Activated CD8-positive, alpha-beta T cell treated with anti-CD3 and anti-CD28 coated beads, Interleukin-2, amount 10 ng/mL, durations not matched to agents 7 days and 5 days (primary cell): ENCODE measurements around the gene INSRR. TPM values are rescaled to one million over a fixed set of nuclear protein-coding genes. Genes with fewer than 3 reads are reported as not detected.

Experiments
- ATAC-seq: fragments of 150-1000 bp; cut with Tn5 transposase; one replicate; pipeline ENCODE4 v1.10.0; 2021; ENCODE audit warnings: moderate library complexity
- CTCF ChIA-PET: fragments of 350-600 bp; sonication (Branson Sonifier 250); formaldehyde crosslinking; loops from one replicate; lab custom pipeline; 2021; ENCODE audit warnings: antibody characterized with exemption; lab: Charles Lee
- POLR2A ChIA-PET: fragments of 350-600 bp; sonication (Branson Sonifier 250); formaldehyde crosslinking; loops from one replicate; lab custom pipeline; 2021; ENCODE audit warnings: antibody characterized with exemption; lab: Charles Lee
- DNase-seq: peaks from one replicate; pipeline ENCODE4 v3.0.0-alpha.2; 2020
- H3K27ac Mint-ChIP-seq: one replicate; pipeline ENCODE4 v1.8.0; 2021; ENCODE audit warnings: mild to moderate bottlenecking, mixed read lengths
- H3K27me3 Mint-ChIP-seq: one replicate; pipeline ENCODE4 v1.8.0; 2021; ENCODE audit warnings: low read depth, mixed read lengths
- H3K36me3 Mint-ChIP-seq: one replicate; pipeline ENCODE4 v1.8.0; 2021; ENCODE audit warnings: low read depth, mixed read lengths
- H3K4me1 Mint-ChIP-seq: one replicate; pipeline ENCODE4 v1.8.0; 2021; ENCODE audit warnings: low read depth, mixed read lengths
- H3K4me3 Mint-ChIP-seq: one replicate; pipeline ENCODE4 v1.8.0; 2021; ENCODE audit warnings: mild to moderate bottlenecking, mixed read lengths
- H3K9me3 Mint-ChIP-seq: one replicate; pipeline ENCODE4 v1.8.0; 2022; ENCODE audit warnings: mixed read lengths; ENCODE audit not compliant: insufficient read depth
- total RNA-seq, 2 experiments: library from RNA; stranded (reverse); gene quantifications; one replicate each; pipeline ENCODE4 v1.2.3, GENCODE V29; 2021

INSRR gene
- total RNA-seq, 2 experiments from 2014 or later, result 0.21 TPM

DNA sequence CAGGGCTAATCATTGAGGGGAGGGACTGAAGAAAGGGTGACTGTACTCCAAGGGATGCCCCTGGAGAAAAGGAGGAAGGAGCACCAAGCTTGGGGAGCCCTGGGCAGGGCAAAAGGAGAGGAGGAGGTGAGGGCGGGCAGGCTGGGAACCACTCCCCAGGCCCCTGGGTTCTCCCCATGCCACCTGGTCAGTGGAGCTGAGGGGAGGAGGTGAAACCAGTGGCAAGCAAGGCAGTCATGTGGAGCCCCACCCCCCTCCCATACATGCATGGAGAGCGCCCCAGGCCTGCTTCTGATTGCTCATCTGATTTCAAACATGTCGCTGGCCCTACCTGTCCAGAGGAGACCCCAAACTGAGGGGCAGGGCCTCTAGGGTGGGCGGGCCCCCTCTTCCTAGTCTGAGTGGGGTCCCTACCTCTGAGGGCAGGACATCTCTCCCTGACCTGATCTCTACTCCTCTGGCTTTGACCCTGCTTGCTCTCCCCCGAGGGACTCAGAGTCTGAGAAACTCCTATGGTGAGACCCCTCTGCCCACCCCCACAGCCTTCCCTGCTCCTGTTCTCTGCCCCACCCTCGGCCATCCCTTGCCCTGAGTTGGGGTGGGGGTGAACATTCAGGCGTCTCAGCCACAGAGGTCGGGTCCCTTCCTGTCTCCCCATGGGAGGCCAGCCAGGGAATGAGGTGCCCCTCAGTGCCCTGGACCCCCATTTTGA, 18.6 kb downstream of the INSRR start:
- Mint-ChIP-seq H3K9me3 (no peaks in the 10 kb centered on the region), H3K27ac (peak overlapping the region; percentile 41), H3K4me1 (peaks cover 46% of the 10 kb centered on the region), H3K27me3 (peaks cover 28% of the 10 kb centered on the region), H3K36me3 (peaks cover 2% of the 10 kb centered on the region), H3K4me3 (no peak overlapping the region)
- ChIA-PET POLR2A (interaction anchor here (1.5 kb wide), 1 partner anchor 32 kb away, joined by 6 read pairs; no protein-coding TSS in a partner anchor), CTCF (interaction anchor here (1.8 to 10.1 kb wide), 2 partner anchors 17 to 114 kb away, joined by 5 to 313 read pairs; partner anchors contain the start of genes INSRR and NTRK1)
- no peak for DNase-seq
- no peak for ATAC-seq

DNA sequence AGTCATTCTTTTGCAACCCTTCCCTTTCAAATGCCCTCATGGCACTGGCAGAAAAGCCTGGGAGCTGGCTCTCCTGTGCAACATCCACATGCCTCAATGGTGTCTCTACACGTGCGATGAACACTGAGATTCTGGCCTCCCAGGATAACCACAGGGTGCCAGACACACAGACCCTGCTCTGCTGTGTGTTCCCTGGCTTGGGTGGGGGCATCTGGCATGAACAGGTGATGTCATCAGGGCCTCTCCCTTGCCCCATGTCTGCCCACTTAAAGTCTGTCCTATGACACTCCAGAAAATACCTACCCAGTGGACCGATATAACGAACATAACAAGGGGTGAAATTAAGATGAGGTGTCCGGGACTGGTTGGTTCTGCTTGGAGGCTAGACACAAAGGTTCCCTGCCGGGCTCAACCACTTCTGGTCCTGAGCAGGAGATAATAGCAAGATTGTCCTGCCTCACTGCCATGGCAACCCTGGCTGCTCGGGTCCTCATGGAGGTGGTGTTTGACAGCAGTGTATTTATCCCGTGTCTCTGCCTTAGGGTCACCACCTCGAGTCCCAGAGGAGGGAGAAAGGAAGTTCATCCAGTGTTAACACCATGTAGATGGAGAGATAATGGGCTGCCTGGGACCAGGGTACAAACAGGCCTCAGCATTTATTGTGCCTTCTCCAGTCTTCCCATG, 19.3 kb downstream of the INSRR start:
- Mint-ChIP-seq H3K27ac (no peak overlapping the region), H3K27me3 (peaks cover 22% of the 10 kb centered on the region), H3K36me3 (peaks cover 2% of the 10 kb centered on the region), H3K4me3 (no peak overlapping the region), H3K4me1 (peaks cover 46% of the 10 kb centered on the region), H3K9me3 (no peaks in the 10 kb centered on the region)
- DNase-seq, result no peak
- ATAC-seq, result no peak
- CTCF ChIA-PET, result interaction anchor here (0.9 to 10.1 kb wide), 23 partner anchors 9 to 299 kb away, joined by 3 to 313 read pairs (median 7); partner anchors contain the start of genes INSRR, MRPL24, NTRK1 and PEAR1
- POLR2A ChIA-PET, result interaction anchor here (3.7 kb wide), 1 partner anchor 20 kb away, joined by 14 read pairs; the partner anchor contains the start of gene NTRK1

DNA sequence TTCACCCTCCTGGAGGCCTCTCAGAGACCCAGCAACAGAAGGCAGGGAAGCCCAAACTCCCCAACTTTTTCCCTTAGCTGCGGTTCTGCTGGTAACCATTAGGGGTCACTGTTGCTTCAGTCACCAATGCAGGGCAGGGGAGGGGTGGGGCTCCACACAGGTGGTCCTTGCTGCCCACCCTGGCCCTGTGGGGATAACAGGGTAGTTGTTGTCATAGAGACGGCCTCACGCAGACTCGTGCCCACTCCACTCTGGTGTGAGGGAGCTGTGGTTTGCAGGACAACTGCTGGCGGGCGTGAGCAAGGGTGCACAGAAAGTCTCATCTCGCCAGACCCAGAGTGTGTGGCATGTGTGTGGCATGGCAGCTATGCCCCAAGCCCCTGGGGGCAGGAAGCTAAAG, 19.9 kb downstream of the INSRR start:
- ATAC-seq, result peak; percentile 66
- Mint-ChIP-seq H3K4me1 (peaks cover 48% of the 10 kb centered on the region), H3K27me3 (peaks cover 17% of the 10 kb centered on the region), H3K9me3 (no peaks in the 10 kb centered on the region), H3K4me3 (no peak overlapping the region), H3K36me3 (peaks cover under 1% of the 10 kb centered on the region), H3K27ac (no peak overlapping the region)
- DNase-seq, result peak; percentile 67
- ChIA-PET CTCF (interaction anchor here (0.8 to 10.1 kb wide), 31 partner anchors 9 to 300 kb away, joined by 3 to 313 read pairs (median 5); partner anchors contain the start of genes INSRR, MRPL24, NTRK1 and PEAR1), POLR2A (interaction anchor here (0.8 to 3.7 kb wide), 3 partner anchors 10 to 51 kb away, joined by 3 to 14 read pairs (median 8); partner anchors contain the start of gene NTRK1)

DNA sequence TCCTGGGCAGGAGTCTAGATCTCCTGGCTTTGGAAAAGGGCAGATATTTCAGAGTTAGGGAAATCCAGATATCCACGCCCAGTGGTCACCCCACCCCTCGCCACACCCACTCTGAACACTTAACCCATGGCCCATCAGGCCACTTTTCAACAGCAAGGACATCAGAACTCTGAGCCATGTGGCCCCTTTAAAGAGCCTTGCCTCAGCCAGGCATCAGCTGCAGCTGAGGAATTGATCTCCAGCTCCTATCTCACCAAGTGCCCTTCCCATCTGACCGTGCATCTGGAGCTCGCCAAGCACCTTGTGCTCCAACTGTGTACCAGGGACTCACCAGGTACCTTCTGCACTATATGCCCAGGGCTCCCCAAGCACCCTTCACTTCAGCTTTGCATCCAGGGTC, 22.0 kb downstream of the INSRR start:
- peaks cover 9% of the 10 kb centered on the region for H3K27me3 Mint-ChIP-seq
- ChIA-PET POLR2A (interaction anchor here (0.7 to 3.7 kb wide), 6 partner anchors 20 to 109 kb away, joined by 3 to 14 read pairs (median 8); partner anchors contain the start of genes ISG20L2, METTL25B, NTRK1 and SH2D2A), CTCF (interaction anchor here (1.2 to 10.1 kb wide), 11 partner anchors 12 to 146 kb away, joined by 3 to 313 read pairs (median 38); partner anchors contain the start of genes INSRR, NTRK1, PEAR1 and SH2D2A)
- no peaks in the 10 kb centered on the region for H3K9me3 Mint-ChIP-seq
- H3K4me3 Mint-ChIP-seq, result no peak overlapping the region
- H3K4me1 Mint-ChIP-seq, result peaks cover 55% of the 10 kb centered on the region
- no peaks in the 10 kb centered on the region for H3K36me3 Mint-ChIP-seq
- DNase-seq (no peak), ATAC-seq (no peak)
- H3K27ac Mint-ChIP-seq, result no peak overlapping the region

DNA sequence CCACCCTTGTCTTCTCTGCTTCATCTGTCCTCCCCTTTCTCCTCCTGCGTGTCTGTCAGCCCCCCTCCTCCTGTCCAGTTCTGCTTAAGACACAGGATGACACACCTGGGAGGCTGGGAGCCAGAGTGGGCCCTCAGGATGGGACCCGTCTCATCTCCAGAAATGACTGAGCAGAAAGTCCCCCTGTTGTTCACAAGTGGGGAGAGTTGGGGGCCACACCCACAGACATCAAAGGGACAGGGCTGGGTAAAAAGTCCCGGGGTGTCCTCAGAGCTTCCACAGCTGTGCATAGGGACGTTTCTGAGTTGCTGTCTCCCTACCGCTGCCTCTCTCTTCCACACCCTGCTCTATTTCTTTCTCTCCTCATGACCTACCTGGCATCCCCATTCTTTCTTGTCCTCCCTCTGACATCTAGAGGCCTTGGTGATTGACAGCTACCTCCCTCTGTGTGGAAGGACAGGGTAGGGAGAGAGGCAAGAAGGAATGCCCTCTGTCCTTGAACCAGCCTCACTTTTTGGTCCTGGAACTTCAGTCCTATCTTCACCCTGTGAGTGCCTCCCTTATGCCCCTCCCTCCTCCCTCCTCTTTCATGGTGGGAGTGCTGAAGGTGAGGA, 22.8 kb downstream of the INSRR start:
- peak; percentile 45 for DNase-seq
- Mint-ChIP-seq H3K9me3 (no peaks in the 10 kb centered on the region), H3K4me1 (peaks cover 55% of the 10 kb centered on the region), H3K4me3 (no peak overlapping the region), H3K27me3 (peaks cover 13% of the 10 kb centered on the region), H3K36me3 (no peaks in the 10 kb centered on the region), H3K27ac (peak overlapping the region; percentile 6)
- ATAC-seq, result no peak
- ChIA-PET CTCF (interaction anchor here (0.7 to 10.1 kb wide), 13 partner anchors 13 to 146 kb away, joined by 3 to 313 read pairs (median 13); partner anchors contain the start of genes INSRR, NTRK1, PEAR1 and SH2D2A), POLR2A (interaction anchor here (0.6 to 3.7 kb wide), 7 partner anchors 20 to 108 kb away, joined by 3 to 14 read pairs (median 8); partner anchors contain the start of genes ISG20L2, METTL25B, NTRK1 and SH2D2A)

DNA sequence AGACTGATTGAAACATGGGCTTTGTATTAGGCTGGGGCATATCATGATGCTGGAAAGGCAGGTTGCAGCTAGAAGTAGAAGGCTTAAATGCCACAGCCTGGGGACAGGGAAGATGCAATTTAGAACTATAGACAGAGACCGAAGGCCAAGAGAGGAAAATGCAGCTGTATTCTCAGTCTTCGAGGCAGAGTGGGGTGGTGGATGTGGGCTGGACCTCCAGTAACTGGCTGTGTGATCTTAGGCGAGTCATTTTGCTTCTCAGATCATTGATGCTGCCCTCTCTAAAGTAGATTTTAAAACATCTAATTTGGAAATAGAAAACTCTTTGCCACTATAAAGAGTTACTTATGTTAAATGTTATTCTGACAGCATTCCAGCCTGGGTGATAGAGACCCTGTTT, 24.6 kb downstream of the INSRR start:
- DNase-seq (no peak), ATAC-seq (no peak)
- ChIA-PET POLR2A (interaction anchor here (0.7 to 1.2 kb wide), 2 partner anchors 17 to 26 kb away, joined by 3 to 4 read pairs; no protein-coding TSS in a partner anchor), CTCF (interaction anchor here (0.7 to 10.1 kb wide), 10 partner anchors 10 to 108 kb away, joined by 3 to 313 read pairs (median 8); partner anchors contain the start of genes INSRR, NTRK1 and SH2D2A)
- Mint-ChIP-seq H3K4me1 (peaks cover 50% of the 10 kb centered on the region), H3K27ac (no peak overlapping the region), H3K36me3 (no peaks in the 10 kb centered on the region), H3K4me3 (no peak overlapping the region), H3K9me3 (no peaks in the 10 kb centered on the region), H3K27me3 (peaks cover 12% of the 10 kb centered on the region)

DNA sequence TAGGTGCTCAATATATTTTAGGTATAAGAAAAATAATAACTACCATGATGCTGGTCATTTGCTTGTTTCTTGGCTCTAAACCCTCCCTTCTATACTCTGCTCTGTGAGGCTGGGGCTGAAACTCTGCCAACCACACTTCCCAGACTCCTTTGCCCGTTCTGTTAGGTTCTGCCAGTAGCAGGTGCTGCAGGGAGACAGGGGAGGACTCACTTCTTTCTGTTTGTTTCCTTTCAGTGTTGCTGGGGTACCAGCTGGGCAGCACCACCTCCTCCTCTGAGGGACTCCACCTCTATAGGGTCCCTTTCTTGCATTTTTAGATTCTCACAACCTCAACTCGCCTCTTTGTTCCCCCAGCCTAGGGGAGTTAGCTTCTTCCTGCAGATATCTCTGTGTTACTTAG, 25.3 kb downstream of the INSRR start:
- no peak overlapping the region for H3K4me3 Mint-ChIP-seq
- ChIA-PET CTCF (interaction anchor here (0.7 to 10.1 kb wide), 10 partner anchors 8 to 108 kb away, joined by 3 to 313 read pairs (median 6); partner anchors contain the start of genes INSRR, NTRK1 and SH2D2A), POLR2A (interaction anchor here (0.8 to 1.2 kb wide), 2 partner anchors 17 to 25 kb away, joined by 3 to 4 read pairs; no protein-coding TSS in a partner anchor)
- no peaks in the 10 kb centered on the region for H3K9me3 Mint-ChIP-seq
- H3K27me3 Mint-ChIP-seq, result peaks cover 12% of the 10 kb centered on the region
- DNase-seq (peak; percentile 50), ATAC-seq (peak; percentile 81)
- no peak overlapping the region for H3K27ac Mint-ChIP-seq
- H3K4me1 Mint-ChIP-seq, result peaks cover 46% of the 10 kb centered on the region
- H3K36me3 Mint-ChIP-seq, result no peaks in the 10 kb centered on the region

DNA sequence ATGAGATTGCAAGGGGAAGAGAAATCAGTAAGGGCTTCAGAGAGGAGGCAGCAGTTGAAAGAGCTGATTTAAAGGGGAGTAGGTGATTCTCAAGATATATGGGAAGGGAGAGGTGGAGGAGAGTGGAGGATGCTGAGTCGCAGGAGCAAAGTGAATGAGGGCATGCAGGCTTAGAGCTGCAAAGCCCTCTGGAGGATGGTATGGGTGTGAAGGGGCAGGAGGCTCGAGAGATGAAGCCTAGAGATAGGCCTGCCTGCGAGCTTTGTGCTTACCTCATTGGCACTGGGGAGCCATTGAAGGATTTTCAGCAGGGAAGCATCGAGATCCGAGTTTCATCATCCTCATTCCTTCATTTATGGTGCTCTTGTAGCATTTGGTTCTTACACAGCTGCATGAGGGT, 26.5 kb downstream of the INSRR start:
- CTCF ChIA-PET, result interaction anchor here (1.3 to 10.1 kb wide), 6 partner anchors 9 to 106 kb away, joined by 4 to 313 read pairs (median 10); partner anchors contain the start of genes INSRR, NTRK1 and SH2D2A
- Mint-ChIP-seq H3K36me3 (no peaks in the 10 kb centered on the region), H3K4me1 (peaks cover 41% of the 10 kb centered on the region), H3K27me3 (peaks cover 12% of the 10 kb centered on the region), H3K4me3 (no peak overlapping the region), H3K27ac (no peak overlapping the region), H3K9me3 (no peaks in the 10 kb centered on the region)
- DNase-seq, result no peak
- ATAC-seq, result no peak
- POLR2A ChIA-PET, result no interaction called here

DNA sequence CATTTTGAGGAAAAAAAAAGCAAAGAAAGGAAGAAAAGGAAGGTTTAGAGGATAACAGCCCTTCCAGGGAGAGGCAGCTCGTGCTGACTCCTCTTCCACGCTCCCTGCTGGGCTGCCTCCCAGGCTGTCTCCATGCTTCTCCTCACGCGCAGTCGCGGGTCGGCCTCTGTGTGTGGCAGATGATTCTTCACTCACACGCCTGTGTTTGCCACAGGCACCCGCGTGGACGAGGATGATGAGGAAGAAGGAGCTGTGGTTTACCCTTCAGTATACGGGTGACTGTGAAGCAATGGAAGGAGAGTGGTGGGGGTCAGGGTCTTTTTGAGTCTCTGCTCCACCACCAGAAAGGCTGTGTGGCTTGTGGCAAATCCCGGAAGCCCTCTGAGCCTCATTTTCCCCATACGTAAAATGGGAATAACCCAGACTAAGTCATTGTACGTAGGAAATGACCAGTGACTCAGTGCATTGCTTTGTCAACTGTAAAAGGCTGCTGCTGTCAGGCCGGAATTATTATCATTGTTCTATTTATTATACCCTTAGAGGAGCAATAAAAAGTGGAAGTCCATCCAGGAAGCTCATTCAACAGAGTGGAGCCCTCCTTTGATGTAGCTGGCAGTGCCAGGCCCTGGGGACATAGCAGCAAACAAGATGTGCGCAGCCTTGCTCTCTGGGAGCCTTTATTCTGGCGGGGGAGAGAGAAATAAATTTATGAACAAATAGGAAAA, 30.4 kb downstream of the INSRR start:
- Mint-ChIP-seq H3K36me3 (no peaks in the 10 kb centered on the region), H3K9me3 (no peaks in the 10 kb centered on the region), H3K27me3 (peaks cover 12% of the 10 kb centered on the region), H3K4me3 (no peak overlapping the region), H3K4me1 (peaks cover 4% of the 10 kb centered on the region), H3K27ac (no peak overlapping the region)
- DNase-seq, result no peak
- ChIA-PET CTCF (interaction anchor here (0.6 to 2.0 kb wide), 4 partner anchors 10 to 38 kb away, joined by 3 to 12 read pairs (median 3); no protein-coding TSS in a partner anchor), POLR2A (interaction anchor here (1.2 kb wide), 1 partner anchor 12 kb away, joined by 3 read pairs; the partner anchor contains the start of gene SH2D2A)
- ATAC-seq, result no peak

DNA sequence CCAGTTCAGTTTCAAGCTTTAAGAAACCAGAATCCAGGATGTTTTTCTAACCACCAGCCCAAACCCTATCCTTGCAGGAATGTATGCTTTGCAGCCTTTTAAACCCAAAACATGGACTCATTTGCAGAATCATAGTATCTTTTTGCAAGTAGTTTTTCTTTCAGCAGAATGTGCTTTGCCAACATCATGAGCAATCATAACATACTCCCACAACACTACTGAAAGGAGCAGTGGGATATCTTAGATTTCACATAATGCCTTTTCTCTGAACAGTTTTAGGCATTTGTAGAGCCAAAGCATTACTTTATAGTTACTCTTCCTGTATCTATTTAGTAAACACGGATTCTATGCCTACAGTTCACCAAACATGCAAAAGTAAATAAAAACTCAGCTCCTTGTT, 32.3 kb downstream of the INSRR start:
- ATAC-seq (no peak), DNase-seq (no peak)
- Mint-ChIP-seq H3K36me3 (no peaks in the 10 kb centered on the region), H3K9me3 (no peaks in the 10 kb centered on the region), H3K27ac (no peak overlapping the region), H3K4me1 (peaks cover 11% of the 10 kb centered on the region), H3K27me3 (peaks cover 7% of the 10 kb centered on the region), H3K4me3 (no peak overlapping the region)
- POLR2A ChIA-PET, result interaction anchor here (0.8 to 1.4 kb wide), 2 partner anchors 10 to 202 kb away, joined by 3 to 5 read pairs; partner anchors contain the start of gene SH2D2A
- CTCF ChIA-PET, result interaction anchor here (0.7 to 2.3 kb wide), 9 partner anchors 9 to 140 kb away, joined by 3 to 12 read pairs (median 3); no protein-coding TSS in a partner anchor
